SU-DHL-6 (cell line): ENCODE results near the gene HEBP2.

Source experiments
- CTCF ChIP-seq: fragments of 200-600 bp; sonication (generic); IDR thresholded peaks from one replicate; pipeline ENCODE4 v1.5.1; 2017; ENCODE audit warnings: antibody characterized with exemption, mild to moderate bottlenecking, low read length, moderate library complexity; ENCODE audit not compliant: insufficient read depth, poor library complexity, severe bottlenecking
- EZH2phosphoT487 ChIP-seq: fragments of 200-600 bp; sonication (generic), shearing (Covaris generic); conservative IDR thresholded peaks from 2 replicates; pipeline ENCODE4 v1.6.1; 2018; ENCODE audit warnings: mild to moderate bottlenecking, antibody characterized with exemption, low read length, moderate library complexity, mixed read lengths

GRCh38 chr6:138420356-138420755 lies 16.3 kb downstream of the HEBP2 start:
- TF ChIP-seq CTCF, result no peak
- no peak for TF ChIP-seq EZH2phosphoT487
